NCI-H2081 (cell line): ENCODE results near the gene LOXL4.
A peak's percentile ranks its signal among the peaks of the same experiment; 100 is the strongest.

ENCODE experiments used
- DNase-seq, 2 experiments: peaks; one replicate each; lab custom pipeline; 2025; lab: John Stamatoyannopoulos, UW

LOXL4 gene

DNA sequence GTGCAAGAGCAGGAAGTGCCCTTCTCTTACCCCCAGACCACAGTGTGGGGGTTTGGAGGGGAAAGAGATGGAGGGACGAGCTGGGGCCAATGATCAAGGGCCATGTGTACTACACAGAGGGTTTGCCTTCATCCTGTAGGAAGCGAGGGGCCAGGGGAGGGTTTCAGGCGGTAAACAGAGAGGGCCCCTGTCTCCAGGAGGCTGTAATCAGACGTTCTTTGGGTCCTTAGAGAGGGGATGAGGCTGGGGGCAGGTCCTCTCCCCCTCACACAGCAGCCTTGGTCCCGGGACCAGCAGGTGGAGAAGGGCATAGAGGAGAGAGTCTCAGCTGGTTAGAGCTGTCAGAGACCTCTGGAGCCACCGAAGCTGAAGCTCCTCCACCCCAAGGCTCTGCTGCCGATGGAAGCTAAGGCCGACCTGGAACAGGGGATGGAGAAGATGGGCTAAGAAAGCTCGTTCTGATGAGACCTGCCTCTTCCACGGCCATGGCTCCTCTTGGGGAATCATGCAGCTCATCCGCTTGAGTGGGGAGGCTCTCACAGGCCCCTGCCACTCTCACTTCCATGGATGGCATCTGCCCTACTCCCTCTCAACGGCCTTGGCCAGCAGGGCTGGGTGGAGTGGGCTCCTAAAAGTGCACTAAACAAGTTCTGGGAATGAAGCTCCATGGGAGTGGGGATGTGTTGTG is 3.5 kb downstream of the LOXL4 start:
- DNase-seq = no peak

DNA sequence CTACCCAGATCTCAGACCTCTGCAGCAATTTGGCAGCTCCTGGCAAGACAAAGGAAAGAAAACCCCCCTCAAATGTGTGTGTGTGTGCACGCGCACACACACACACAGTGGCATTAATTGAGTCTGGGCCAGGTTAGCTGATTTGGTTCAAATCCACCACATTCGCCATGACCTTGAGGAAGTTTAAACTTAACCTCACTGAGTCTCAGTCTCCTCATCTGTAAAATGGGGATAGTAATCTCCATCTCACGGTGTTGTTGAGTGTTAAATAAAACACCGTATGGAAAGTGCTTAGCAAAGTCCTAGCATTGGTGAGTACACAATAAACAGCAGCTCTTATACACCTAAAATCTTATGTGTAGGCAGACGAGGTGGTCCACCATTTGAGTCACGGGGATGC is 4.9 kb downstream of the LOXL4 start:
- DNase-seq = no peak

DNA sequence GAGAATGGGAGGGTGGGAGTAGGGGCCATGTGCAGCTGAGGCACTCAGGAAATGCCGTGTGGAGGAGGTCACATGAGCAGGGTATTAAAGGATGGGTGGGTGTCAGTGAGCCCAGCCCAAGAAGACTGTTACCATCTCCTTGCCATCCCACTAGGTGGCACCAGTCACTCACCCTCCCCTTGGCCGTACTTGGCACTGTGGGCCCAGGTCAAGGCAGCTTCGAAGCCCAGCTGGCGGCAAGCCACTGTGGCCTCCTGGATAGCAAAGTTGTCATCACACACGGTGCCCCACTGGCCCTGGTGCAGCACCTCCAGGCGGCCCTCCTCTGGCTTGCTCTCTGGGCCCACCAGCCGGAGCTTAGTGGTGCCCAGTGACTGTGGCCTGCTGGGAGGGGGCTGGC is 5.4 kb downstream of the LOXL4 start:
- DNase-seq = peak; percentile 3 to 8

DNA sequence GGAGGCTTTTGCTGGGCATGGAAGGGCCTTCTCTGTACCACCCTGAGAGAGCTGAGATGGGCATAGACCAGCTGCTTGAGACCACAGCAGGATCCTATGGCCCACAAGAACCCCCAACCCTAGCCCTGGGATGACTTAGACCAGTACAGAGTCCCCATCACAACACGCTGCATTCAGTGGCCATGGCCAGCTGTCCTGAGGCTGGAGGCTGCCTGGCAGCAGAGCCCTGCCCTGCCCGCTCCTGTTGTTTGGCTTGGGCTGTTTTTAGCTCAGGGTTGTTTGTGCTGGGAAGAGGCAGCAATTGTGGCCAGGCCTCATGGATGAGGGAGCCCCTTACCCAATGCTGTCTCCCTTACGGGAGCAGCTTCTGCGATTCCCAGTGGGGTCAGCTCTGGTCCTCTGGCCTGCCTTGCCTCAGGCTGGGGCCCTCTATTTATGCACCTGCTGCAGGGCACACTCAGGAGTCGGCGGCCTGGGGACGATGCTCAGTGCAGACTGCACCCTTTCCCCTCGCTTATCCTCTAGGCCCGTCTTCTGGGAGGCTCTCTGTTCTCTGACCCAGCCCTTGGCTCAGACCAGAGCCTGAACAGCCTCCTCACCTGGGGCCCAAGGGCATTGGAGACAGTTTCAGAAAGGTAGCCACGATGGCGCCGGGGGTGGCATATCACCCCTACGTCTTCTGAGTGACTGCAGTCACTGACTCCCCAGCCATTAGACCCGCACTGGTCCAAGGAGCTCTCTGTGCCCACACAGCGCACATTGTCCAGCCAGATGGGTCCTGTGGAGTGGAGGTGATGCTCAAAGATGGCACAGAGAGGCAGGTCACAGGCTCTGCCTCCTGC is 6.3 kb downstream of the LOXL4 start:
- DNase-seq = no peak

DNA sequence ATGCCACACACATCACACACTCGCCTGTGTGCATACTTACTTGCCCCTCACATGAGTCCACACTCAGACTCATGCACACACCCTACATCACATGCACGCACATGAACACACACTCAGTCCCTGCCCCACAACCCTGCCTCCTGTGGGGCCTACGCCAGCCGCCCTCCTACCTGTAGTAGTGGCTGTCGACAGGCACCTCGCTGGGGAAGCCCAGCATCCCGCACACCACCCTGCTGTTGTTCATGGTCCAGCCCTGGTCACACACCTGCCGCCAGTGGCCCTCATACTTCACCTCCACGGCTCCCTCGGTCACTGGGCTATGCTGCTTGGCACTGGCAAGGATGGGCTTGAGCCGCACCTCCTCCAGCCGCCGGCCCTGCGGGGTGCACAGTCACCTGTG is 7.2 kb downstream of the LOXL4 start:
- DNase-seq = no peak

DNA sequence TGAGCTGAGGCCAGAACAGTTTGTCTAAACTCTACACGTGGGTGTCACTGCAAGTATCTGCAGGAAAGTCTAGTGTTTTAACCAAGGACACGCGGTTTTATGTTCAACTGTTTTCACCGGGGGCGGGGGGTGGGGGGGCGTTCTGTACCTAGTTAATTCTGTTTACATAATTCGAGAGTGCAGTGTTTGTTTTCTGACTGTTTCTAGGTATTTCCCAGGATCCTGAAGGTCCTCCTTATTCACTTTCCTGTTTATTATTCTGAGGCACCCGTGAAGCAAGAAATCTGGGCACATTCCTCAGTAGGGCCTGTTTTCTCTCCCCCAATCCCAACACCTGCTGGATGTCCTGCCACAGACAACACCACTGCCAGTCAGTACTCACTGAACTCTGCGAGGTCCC is 7.6 kb downstream of the LOXL4 start:
- no peak for DNase-seq

DNA sequence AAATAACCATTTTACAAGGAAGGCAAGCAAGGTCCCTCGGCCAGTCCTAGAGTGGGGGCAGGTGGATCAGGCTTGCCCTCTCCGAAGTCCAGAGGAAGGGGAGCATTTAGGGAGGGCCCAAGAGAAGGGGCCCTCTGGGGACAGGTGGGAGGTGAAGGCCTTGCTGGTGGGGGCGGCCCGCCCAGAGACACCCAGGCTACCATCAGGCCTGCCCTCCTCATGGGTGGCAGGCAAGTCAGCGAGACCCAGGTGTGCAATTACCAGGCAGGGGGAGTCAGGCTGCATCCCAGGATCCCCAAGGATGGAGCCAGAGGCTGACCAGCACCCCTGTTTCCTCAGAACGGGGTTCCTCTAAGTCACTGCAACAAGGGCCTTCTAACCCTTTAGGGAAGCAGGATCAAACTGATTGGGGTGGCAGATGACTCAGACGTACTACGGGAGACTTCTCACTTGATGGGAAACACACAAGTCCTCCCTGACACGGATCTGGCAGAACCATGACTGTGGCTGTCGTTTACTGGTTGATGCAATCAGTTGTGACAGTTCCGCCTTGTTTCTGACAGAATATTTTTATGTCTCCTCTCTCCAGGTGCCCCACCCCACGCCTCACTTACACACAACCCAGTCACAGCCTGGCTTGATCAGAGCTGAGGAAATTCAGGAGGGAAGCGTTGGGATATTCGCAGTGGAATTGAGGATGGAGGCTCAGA is 8.2 kb downstream of the LOXL4 start:
- DNase-seq = no peak

DNA sequence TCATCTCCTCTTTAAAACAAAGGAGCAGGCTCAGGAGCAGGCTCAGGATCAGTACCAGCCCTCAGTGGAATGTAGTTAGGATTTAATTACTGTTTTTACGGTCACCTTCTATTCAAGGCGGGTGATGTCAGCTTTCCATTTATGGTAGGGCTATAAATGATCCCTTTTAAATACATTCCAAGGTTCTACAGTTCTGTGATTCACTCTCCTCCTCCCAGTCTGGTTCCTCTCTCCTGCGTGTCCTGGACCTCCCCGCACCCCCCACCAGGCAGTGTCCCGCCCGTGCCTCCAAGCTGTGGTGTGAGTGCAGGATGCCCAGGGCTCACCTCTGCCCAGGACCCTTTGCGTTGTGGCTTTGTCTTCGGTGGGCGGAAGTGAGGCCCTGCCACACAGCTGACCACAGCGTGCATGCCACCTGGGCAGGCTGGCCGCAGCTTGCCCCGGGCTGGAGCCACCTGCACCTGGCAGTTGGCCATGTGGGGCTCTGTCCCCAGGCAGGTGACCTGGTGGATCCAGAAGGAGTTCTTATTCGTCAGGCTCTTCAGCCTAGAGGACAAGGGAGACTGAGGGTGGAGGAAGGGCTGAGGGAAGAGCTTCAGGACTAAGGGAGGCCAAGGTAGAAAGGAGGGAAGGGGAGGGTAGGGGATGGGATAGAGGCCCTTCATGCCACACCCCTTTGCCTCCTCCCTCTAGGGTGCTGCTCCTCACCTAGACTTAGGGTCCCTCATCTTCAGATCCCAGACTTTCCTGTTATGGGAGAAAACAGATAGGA is 9.1 kb downstream of the LOXL4 start:
- no peak for DNase-seq

DNA sequence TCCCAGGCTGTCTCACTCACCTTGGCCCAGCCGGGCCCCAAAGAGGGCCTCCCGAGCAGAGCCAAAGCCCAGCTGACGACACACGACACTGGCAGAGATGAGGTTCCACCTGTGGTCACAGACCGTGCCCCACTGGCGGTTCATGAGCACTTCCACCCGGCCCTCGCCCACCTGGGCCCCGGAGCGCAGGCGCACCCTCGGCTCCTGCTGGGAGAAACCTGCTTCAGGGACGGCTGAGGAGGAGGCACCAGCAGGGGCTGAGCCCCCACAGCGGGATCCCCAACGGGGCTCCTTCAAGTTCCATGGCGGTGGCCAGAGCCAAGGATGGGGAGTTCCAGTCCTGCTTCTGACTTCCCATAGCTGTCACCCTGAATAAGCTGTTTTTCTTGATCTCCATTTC is 10.0 kb downstream of the LOXL4 start:
- no peak for DNase-seq

DNA sequence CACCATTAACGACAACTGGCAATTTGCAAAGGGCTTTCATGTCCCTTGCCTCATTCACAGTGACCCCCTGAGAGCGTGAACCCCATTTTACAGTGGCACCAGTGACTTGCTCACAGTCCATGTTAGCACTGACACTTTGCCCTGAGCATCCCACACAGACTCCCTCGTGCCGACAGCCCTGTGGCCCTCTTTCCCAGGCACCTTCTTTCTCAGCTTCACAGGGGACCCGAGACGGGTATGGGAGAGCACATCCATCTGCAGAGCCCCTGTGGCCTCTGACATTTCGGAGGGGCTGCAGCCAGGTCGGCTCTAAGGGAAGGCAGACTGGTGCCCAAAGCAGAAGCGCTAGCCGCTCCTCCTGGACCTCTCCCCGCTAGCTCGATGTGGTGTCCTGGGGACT is 10.8 kb downstream of the LOXL4 start:
- no peak for DNase-seq

DNA sequence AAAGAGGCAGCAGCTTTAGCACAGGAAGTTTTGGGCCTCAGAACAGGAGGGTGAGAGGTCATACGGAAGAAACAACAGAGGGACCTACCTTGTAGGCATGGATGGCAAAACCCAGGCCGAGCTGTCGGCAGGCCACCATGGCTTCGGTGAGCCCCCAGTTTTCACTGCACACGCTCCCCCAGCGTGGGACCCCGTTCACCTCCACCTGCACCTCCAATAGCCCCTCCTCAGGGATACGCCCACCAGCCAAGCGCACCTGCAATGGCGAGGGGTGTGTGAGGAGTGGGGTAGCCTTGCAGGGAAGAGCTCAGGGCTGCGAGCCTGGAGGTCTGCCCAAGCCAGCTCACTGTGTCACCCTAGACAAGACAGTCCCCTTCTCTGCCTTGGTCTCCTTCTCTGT is 11.3 kb downstream of the LOXL4 start:
- no peak for DNase-seq

DNA sequence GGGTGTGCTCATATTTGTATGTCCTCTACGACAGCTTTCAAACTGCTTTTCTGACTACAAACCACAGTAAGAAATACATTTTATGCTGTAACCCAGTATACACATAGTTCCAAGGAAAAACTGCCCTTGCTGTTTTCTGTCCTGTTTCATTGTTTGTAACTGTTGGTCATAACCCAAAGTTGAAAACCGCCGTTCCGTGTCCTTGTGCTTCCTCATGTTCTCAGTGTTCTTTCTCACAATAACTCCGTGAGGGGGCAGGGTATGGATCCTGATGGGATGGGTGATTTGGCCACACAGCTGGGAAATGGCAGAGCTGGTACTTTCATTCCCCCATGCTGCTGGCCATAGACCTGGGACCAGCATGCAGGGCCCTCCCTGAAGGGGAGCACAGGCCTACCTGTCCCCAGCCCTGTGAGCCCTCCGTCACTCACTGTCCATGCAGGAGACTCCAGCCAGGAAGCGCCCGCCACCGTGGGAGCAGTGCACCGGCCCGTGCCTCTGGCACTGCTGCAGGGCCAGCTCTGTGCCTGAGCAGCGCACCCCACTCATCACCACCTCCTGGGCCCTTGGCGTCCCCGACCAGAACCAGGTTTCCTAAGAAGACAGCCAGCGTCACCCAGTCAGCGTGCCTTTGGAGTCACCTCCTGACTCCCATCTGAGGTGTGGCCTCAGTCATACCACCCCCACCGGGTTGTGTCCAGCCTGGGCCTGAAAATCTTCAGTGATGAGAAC is 12.7 kb downstream of the LOXL4 start:
- DNase-seq = no peak

DNA sequence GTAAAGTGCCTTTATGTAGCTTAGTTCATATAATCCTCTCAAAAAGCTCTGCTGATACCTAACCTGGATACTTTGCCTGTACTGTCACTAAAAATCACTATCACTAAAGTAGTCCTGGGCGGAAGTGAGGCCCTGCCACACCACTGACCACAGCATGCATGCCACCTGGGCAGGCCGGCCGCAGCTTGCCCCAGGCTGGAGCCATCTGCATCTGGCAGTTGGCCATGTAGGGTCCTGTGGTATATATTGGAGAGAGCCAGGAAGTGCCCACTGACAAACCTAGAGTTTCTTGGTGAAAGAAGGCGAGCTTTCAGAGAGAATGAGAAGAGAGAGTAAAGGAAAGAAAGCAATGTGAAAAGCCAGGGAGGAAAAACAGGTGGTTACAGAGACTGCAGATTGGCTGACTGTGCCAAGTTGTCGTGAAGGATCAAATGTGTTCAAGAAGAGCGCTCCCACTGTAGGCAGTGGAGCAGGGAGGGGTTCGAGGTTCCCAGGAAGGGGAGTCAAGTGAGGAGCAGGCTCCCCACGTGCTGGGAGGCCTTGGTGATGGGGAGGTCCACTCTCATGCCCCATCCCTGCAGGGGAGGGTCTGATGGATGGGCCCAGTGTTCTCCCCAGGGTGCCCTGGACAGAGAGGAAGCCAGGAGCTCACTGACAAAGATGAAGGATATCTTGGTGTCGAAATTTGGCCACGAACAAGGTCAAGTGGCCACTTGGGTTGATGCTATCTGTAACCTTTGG is 13.6 kb downstream of the LOXL4 start:
- no peak for DNase-seq

DNA sequence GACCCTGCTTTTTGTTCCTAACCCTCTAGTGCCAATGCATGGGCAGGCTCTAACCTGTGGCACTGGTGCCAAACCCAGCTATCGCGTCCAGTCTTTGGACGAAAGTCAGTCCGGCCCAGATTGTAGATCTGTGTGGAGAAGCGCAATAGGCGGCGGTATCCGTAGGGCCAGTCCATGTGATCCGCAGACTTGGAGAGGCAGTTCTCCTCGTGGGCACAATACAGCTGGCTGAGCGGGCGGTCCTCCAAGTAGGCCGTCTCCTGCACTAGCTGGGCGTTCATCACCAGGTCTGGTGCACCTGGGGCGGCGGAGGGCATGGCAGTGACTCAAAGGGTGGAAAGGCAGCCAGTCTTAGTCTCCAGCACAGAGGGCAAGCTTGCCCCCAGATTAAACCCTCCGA is 14.5 kb downstream of the LOXL4 start:
- DNase-seq = no peak

DNA sequence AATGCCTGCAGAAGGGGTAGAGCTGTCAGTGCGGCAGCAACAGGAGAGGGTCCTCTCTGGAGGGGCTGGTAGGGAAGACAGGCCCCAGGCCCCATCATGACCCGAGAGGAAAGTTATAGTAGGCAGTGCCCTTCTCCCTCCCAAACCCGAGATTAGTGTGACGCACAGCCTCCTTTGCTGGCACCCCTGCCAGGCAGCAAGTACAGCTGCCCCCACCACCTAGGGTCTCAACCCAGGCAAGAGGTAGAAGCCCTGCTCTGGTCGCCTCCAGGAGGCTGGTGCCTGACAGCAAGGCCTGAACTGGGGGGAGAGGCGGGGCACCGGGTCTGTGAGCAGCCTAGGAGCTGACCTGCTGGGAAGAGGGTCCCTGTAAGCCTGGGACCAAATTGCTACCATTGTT is 15.5 kb downstream of the LOXL4 start:
- no peak for DNase-seq

DNA sequence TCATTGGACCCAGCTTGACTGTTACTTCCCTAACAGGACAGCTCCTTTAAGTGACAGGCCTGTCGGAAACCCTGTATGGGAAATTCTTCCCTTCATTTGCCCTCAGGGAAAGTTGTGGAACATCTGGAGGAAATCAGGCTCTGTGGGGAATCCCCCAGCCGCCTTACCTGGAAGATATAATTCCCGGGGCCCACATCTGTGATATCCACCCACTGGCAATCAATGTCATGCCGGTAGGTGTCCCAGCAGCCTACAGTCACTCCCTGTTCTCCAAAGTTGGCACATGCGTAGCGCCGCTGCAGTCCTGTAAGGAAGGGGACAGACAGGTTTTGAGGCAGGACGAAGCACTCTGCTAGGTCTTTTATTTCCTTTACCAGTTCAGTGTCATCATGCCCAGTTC is 16.6 kb downstream of the LOXL4 start:
- DNase-seq = no peak

DNA sequence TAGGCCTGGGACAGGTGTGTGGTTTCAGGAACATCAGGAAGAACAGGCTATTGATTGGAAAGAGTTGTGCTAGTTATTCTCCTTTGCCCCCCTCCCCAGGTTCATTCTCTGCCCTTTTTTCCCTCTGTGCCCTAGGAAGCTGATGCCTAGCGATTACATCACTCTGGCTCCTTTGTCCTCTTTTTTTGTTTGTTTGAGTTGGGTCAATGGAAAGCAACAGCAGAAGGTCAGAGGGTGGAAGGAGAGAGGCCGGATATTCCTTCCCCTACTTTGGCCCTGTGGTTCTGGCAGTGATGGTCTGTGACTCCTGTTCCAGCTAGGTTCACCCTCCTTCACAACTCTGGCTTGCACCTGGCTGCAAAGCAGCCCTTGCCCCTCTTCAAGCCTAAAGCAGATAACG is 18.9 kb downstream of the LOXL4 start:
- no peak for DNase-seq

DNA sequence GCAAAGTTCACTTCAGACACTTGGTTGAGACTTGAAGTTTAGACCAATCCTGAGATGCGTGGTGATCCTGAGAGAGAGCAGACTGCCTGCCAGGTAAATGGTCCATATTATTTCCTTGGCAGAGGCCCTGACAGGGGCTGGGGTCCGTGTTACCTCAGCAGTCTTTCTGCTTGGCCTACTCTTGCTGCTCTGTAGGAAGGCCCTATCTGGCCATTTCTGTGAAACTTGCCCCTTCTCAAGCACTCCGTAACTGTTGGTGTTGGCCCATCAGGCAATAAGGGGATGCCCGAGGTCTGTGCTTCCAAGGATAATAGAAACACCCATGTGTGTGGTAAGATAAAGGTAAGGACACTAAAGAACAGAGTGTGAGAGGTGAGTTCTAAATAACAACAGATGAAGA is 20.0 kb downstream of the LOXL4 start:
- DNase-seq = no peak

DNA sequence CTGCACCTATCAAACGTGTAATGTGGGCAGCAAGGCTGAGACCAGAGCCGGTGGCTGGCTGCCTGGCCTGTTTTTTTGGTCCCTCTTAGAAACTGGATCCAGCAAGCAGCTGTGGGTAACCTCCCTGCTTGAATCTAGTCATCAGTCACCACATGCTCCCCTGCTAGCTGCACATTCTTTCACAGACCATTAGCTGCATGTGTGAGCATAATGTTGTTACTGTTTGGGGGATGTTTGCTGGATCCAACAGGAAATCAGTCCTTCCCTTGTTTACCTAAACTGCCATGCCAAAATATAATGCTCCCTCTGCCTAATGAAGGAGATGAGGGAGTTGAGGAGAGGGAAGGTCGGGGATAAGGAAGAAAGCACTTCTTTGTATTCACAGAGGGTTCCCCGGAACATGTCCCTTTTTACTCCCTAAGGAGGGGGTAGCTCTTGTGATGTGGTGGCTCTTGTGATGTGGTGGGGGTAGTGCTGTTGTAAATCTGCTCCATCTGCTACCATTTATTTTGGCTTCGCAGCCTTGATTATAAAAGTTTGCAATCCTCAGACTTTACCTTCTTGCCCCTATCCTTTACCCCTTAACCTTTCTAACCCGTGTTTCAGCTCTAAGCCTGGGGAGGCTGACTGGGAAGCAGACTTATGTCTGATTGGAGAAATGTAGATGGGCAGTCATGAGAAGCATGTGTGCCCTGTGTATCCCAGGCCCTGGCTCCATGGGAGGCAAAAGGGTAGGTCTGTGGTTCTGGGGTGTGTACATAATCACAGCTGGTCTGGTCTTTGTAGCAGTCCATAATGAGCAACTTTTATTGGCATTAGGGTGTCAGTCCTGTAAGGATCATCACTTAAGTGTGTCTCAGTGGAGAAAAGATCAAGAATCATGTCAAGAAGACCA is 20.8 kb downstream of the LOXL4 start:
- no peak for DNase-seq

DNA sequence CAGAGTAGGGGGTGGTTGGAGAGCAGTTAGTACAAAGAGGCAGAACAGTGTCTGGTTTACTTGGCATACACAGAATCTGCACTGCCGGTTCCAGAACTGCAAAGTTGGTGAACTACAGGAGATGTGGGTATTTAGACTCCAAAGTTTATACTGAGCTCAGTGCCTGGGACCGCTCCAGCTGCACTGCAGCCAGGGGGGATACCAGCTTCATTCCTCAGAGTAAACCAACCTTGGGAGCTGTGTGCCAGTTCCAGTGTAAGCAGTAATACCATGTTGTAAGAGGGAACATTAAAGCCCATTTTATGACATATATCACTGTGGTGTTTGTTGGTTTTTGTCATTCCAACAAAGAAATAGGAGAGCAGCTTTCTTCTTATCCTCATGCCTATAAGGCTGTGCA is 23.4 kb downstream of the LOXL4 start:
- DNase-seq = no peak
